HG02938 (cell line): ENCODE measurements around the gene KNCN.

ENCODE experiments used
- ATAC-seq: cut with Tn5 transposase; IDR thresholded peaks from one replicate; pipeline ENCODE4 v1.9.1; 2021; ENCODE audit warnings: mild to moderate bottlenecking, moderate library complexity; ENCODE audit not compliant: unreplicated experiment

Gene KNCN

GRCh38 chr1:46525253-46525983, 26.0 kb downstream of the KNCN start:
- ATAC-seq: no peak

GRCh38 chr1:46524843-46525242, 26.6 kb downstream of the KNCN start:
- ATAC-seq: no peak

- ATAC-seq: no peak
Observed at GRCh38 chr1:46523496-46524353, 27.7 kb downstream of the KNCN start.

GRCh38 chr1:46522969-46523320, 28.5 kb downstream of the KNCN start:
- no peak for ATAC-seq

- ATAC-seq: peak; percentile 55
Observed at GRCh38 chr1:46522184-46522968, 29.1 kb downstream of the KNCN start.

GRCh38 chr1:46521414-46521813, 30.0 kb downstream of the KNCN start:
- no peak for ATAC-seq

GRCh38 chr1:46520063-46520911, 31.2 kb downstream of the KNCN start:
- ATAC-seq: no peak

GRCh38 chr1:46519209-46519608, 32.2 kb downstream of the KNCN start:
- ATAC-seq: no peak

GRCh38 chr1:46517932-46518498, 33.4 kb downstream of the KNCN start:
- ATAC-seq: no peak

GRCh38 chr1:46517010-46517600, 34.3 kb downstream of the KNCN start:
- ATAC-seq: no peak

- no peak for ATAC-seq
Observed at GRCh38 chr1:46516200-46516950, 35.1 kb downstream of the KNCN start.

- ATAC-seq: no peak
Observed at GRCh38 chr1:46515576-46515975, 35.9 kb downstream of the KNCN start.

- no peak for ATAC-seq
Observed at GRCh38 chr1:46513536-46513935, 37.9 kb downstream of the KNCN start.

- no peak for ATAC-seq
Observed at GRCh38 chr1:46512792-46513190, 38.7 kb downstream of the KNCN start.

GRCh38 chr1:46512135-46512791, 39.2 kb downstream of the KNCN start:
- ATAC-seq: no peak

- no peak for ATAC-seq
Observed at GRCh38 chr1:46510998-46511365, 40.5 kb downstream of the KNCN start.

GRCh38 chr1:46510341-46510997, 41.0 kb downstream of the KNCN start:
- no peak for ATAC-seq

- no peak for ATAC-seq
Observed at GRCh38 chr1:46508757-46509156, 42.7 kb downstream of the KNCN start.
